Mesothelial cell of epicardium (in vitro differentiated cells): ENCODE results near the gene NCF2. TPM values are rescaled to one million over a fixed set of nuclear protein-coding genes. Genes with fewer than 3 reads are reported as not detected.

ENCODE experiments used
- DNase-seq, 2 experiments: peaks; one replicate each; pipeline ENCODE4 v3.0.0; 2021; ENCODE audit warnings: low spot score in 2 of 2; ENCODE audit not compliant: unreplicated experiment in 2 of 2
- H3K27ac Mint-ChIP-seq: 2 replicates; pipeline ENCODE4 v1.8.0; 2021; ENCODE audit warnings: mixed read lengths
- H3K27me3 Mint-ChIP-seq: 2 replicates; pipeline ENCODE4 v1.8.0; 2021; ENCODE audit warnings: low read depth, mixed read lengths
- H3K36me3 Mint-ChIP-seq: 2 replicates; pipeline ENCODE4 v1.8.0; 2021; ENCODE audit warnings: mixed read lengths
- H3K4me1 Mint-ChIP-seq: 2 replicates; pipeline ENCODE4 v1.8.0; 2021; ENCODE audit warnings: mixed read lengths
- H3K4me3 Mint-ChIP-seq: 2 replicates; pipeline ENCODE4 v1.8.0; 2021; ENCODE audit warnings: mild to moderate bottlenecking, moderate library complexity, mixed read lengths
- H3K9me3 Mint-ChIP-seq: 2 replicates; pipeline ENCODE4 v1.8.0; 2021; ENCODE audit warnings: mixed read lengths
- total RNA-seq: library from RNA; stranded (reverse); gene quantifications from 3 replicates; pipeline ENCODE4 v1.2.1, GENCODE V29; 2021
- TF ChIP-seq, protein P1 (sequence below): fragments of 200-600 bp; sonication (generic); IDR thresholded peaks from one replicate; pipeline ENCODE4 v1.5.0; 2021; ENCODE audit warnings: antibody characterized with exemption; ENCODE audit not compliant: unreplicated experiment

The NCF2 gene
- total RNA-seq, 1 donor from 2014 or later = not detected

DNA sequence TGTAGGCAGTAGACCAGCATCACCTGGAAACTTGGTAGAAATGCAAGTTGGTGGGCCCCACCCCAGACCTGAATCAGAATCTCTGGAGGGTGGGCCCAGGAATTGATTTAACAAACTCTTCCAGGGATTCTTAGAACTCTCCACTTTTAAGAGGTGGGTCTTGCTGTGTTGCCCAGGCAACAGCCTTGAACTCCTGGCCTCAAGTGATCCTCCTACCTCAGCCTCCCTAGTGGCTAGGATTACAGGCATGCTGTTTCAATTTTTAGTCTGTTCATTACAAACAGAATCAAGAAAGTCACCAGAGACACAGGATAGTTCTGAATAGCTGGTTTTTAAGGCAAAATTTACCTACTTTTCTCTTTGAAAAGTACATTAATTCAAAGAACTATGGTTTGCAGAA is 31.2 kb downstream of the NCF2 start:
- no peaks in the 10 kb centered on the region for H3K36me3 Mint-ChIP-seq
- no peak for DNase-seq
- no peak overlapping the region for H3K4me3 Mint-ChIP-seq
- TF ChIP-seq, protein P1, sequence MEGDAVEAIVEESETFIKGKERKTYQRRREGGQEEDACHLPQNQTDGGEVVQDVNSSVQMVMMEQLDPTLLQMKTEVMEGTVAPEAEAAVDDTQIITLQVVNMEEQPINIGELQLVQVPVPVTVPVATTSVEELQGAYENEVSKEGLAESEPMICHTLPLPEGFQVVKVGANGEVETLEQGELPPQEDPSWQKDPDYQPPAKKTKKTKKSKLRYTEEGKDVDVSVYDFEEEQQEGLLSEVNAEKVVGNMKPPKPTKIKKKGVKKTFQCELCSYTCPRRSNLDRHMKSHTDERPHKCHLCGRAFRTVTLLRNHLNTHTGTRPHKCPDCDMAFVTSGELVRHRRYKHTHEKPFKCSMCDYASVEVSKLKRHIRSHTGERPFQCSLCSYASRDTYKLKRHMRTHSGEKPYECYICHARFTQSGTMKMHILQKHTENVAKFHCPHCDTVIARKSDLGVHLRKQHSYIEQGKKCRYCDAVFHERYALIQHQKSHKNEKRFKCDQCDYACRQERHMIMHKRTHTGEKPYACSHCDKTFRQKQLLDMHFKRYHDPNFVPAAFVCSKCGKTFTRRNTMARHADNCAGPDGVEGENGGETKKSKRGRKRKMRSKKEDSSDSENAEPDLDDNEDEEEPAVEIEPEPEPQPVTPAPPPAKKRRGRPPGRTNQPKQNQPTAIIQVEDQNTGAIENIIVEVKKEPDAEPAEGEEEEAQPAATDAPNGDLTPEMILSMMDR = no peak
- no peaks in the 10 kb centered on the region for H3K27me3 Mint-ChIP-seq
- H3K27ac Mint-ChIP-seq = no peak overlapping the region
- no peaks in the 10 kb centered on the region for H3K9me3 Mint-ChIP-seq
- peaks cover 3% of the 10 kb centered on the region for H3K4me1 Mint-ChIP-seq

DNA sequence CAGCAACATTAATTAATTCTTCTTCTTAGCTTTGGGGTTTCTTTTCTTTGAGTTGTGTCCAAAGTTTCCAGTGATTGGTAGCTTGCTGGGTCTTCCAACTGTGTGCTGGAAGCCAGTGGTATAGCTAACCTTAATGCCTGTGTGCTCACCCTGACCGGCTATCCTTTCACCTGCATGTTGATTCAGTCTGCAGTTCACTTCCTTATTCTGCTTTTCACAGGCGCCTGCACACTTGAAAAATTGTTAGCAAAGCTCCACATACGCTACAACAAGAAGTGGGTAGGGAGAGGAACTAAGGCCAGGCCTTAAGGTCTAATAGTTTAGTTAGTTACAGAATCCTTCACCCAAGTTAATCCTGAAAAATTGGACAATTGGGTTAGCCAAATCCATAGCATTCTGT is 35.7 kb downstream of the NCF2 start:
- H3K4me3 Mint-ChIP-seq = no peak overlapping the region
- TF ChIP-seq, protein P1 = no peak
- H3K27ac Mint-ChIP-seq = no peak overlapping the region
- H3K9me3 Mint-ChIP-seq = no peaks in the 10 kb centered on the region
- DNase-seq = no peak
- H3K4me1 Mint-ChIP-seq = peaks cover 5% of the 10 kb centered on the region
- H3K36me3 Mint-ChIP-seq = peaks cover 13% of the 10 kb centered on the region
- H3K27me3 Mint-ChIP-seq = no peaks in the 10 kb centered on the region

DNA sequence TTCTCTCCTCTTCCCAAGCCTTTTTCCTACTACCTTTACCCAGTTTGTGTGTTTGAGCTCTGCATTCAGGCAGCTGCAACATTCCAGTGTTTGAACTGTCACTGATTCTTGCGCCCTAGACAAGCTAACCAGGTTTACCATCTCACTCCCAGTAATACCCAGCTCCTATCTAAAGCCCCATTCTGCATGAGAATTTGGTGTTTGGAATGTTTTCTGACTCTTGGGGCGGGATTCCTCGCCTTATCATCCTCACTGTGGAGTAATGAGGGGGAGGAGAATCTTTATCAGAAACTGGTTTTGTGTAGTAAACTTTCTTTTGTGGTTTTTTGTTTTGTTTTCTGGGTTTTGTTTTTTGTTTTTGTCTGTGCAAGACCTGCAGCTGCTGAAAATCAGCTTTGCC is 36.5 kb downstream of the NCF2 start:
- H3K27ac Mint-ChIP-seq = peak overlapping the region; percentile 73
- no peak for DNase-seq
- peaks cover 5% of the 10 kb centered on the region for H3K4me1 Mint-ChIP-seq
- H3K4me3 Mint-ChIP-seq = no peak overlapping the region
- TF ChIP-seq, protein P1 = no peak
- no peaks in the 10 kb centered on the region for H3K9me3 Mint-ChIP-seq
- no peaks in the 10 kb centered on the region for H3K27me3 Mint-ChIP-seq
- peaks cover 13% of the 10 kb centered on the region for H3K36me3 Mint-ChIP-seq

DNA sequence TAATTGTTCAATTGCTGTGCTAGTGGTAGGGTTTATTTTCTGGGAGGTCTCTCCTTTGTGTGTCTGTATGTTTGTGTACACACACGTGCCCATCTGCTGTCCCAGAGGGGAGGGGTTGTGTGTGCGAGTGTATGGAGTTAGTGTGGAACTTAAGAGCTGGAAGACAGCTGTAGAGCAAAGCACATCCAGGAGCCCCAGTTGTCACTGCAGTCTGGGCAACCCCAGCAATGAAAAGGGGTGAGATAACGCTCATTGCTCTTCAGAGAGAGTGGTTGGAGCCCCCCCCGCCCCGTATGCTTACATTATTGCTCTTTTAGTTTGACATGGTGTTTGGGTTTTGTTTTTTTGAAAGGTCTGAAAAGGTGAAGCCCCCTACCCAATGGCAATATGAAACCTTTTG is 36.9 kb downstream of the NCF2 start:
- no peaks in the 10 kb centered on the region for H3K27me3 Mint-ChIP-seq
- TF ChIP-seq, protein P1 = no peak
- no peak overlapping the region for H3K4me3 Mint-ChIP-seq
- no peak overlapping the region for H3K27ac Mint-ChIP-seq
- H3K36me3 Mint-ChIP-seq = peaks cover 17% of the 10 kb centered on the region
- no peaks in the 10 kb centered on the region for H3K9me3 Mint-ChIP-seq
- DNase-seq = no peak
- peaks cover 5% of the 10 kb centered on the region for H3K4me1 Mint-ChIP-seq

DNA sequence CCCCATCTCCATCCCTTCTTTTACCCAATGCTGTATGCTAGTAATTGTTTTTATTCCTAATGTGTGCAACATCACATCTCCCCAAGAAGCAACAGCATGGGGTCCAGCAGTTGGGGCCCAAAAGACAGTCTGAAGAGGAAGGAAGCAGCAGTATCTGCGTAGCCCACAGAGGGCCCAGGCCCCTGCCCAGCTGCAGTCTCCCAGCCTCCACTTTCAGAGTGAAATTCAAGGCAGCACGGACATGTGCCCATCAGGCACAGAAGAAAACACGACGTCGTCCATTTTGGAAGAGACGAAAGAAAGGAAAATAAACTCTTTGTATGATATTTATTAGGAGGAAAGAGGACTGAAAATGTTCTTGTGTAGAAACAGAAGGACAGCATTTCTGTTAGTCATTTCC is 37.4 kb downstream of the NCF2 start:
- no peak for DNase-seq
- Mint-ChIP-seq H3K4me3 (no peak overlapping the region), H3K9me3 (no peaks in the 10 kb centered on the region), H3K27ac (no peak overlapping the region), H3K36me3 (peaks cover 20% of the 10 kb centered on the region), H3K4me1 (peaks cover 5% of the 10 kb centered on the region), H3K27me3 (no peaks in the 10 kb centered on the region)
- TF ChIP-seq, protein P1 = no peak

DNA sequence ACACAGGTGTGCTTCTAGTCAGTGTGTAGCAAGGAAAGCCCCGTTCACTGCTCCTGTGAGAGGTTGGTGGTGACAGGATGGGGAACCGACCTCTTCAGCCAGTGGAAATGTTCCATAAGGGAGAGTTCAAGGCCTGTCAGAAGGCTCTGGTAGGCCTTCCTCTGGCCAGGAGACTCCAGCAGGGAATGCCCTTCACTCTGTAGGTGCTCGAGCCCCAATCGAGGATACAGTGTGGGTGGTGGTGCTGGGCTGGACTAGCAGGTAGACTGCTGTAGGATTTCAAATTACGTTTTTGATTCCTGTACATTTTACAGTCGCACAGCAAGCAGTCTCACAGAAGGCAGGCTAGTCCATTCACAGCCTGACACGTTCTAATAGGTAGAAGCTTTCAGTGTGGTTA is 37.8 kb downstream of the NCF2 start:
- TF ChIP-seq, protein P1 = no peak
- no peak overlapping the region for H3K4me3 Mint-ChIP-seq
- no peaks in the 10 kb centered on the region for H3K9me3 Mint-ChIP-seq
- peaks cover 20% of the 10 kb centered on the region for H3K36me3 Mint-ChIP-seq
- no peaks in the 10 kb centered on the region for H3K27me3 Mint-ChIP-seq
- no peak for DNase-seq
- H3K4me1 Mint-ChIP-seq = peaks cover 5% of the 10 kb centered on the region
- H3K27ac Mint-ChIP-seq = no peak overlapping the region
